Measurements from ENCODE around the gene ARHGAP31.

ARHGAP31 gene

DNA sequence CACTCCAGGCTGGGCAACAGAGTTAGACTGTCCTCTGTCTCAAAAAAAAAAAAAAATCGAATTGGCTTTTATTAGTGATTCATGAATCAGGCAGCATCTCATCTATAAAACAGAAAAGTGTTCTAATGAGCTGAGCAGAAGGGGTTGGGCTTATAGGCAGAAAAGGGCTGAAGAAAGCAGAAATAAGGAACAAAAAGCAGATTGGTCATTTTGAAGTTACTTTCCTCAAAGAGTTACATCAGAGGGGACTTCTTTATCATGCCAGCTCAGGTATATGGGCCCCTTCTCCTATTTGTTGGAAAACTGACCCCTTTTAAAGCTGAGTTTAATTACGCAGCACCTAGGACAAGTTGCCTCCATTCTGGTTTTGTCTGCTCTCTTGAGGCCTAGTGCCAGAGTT is 173.9 kb downstream of the ARHGAP31 start:
- no peak for TF ChIP-seq POLR2A (IDR thresholded peaks at IDR 0.05; ENCODE audit: low read depth, low read length)
- DNase-seq (ENCODE audit: insufficient read length, low spot score): no peak
- FAIRE-seq: no peak

DNA sequence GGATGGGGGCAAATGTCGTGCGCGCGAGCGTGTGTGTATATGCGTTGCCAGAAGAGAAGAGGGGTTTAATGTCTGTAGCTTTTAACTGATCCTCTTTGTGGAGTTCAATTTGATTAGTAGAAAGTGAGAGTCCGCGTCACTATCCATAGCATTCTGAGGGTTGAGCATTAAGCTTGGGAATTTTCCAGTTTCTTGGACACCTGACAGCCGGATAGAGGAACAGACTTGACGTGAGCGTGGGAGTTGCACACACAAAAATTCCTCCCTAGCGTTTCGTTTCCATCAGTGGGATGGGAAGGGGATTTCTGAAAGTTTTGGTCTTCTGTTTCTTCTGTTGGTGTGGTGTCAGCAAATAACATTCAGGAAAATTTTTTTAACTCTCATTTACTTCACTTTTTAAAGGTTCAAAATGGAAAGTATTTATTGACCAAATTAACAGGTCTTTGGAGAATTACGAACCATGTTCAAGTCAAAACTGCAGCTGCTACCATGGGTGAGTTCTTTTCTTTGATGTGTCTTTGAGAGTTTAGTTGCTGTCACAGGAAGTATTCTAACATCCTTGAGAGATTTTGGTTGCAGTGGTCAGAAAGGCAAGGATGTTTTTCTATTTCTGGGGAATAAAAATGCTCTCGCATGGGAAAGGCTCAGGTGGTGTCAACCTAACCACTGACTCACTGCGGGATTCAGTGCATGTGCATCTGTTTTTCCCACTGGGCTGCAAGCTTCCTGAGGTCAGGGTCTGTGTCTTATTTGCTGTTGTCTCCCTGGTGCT is 175.4 kb downstream of the ARHGAP31 start:
- DNase-seq (ENCODE audit: insufficient read length, low spot score) (peak; percentile 10), FAIRE-seq (peak; percentile 20)
- no peak for TF ChIP-seq POLR2A (IDR thresholded peaks at IDR 0.05; ENCODE audit: low read depth, low read length)
